ENCODE results near the gene TBC1D19. TPM values are rescaled to one million over a fixed set of nuclear protein-coding genes. Genes with fewer than 3 reads are reported as not detected.

TBC1D19 gene
- total RNA-seq, 1 experiment from 2014 or later: 19.1 TPM

DNA sequence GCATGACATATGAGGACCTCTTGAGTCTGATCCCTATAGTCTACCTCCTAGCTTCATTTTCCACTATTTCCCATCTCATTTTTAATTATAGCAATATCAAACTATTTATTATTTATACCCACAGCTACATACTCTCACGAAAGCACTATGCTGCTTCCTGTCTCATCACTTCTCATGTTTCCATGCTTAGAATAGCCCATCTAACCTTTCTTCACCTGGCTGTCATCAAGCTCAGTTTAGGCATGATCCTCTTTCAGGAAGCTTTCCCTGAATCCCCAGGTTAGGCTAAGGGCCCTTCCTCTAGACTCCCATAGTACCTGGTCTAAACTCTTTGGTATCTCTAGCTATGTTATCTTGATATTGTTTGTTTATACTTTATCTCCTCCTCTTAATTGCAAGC, 137.8 kb downstream of the TBC1D19 start:
- Mint-ChIP-seq H3K36me3 (ENCODE audit: insufficient read depth, unreplicated experiment) (no peaks in the 10 kb centered on the region), H3K27ac (ENCODE audit: unreplicated experiment) (no peak overlapping the region), H3K27me3 (ENCODE audit: insufficient read depth, unreplicated experiment) (no peaks in the 10 kb centered on the region), H3K4me1 (ENCODE audit: low read depth, unreplicated experiment) (no peaks in the 10 kb centered on the region), H3K9me3 (ENCODE audit: unreplicated experiment) (no peaks in the 10 kb centered on the region), H3K4me3 (ENCODE audit: unreplicated experiment) (no peak overlapping the region)
- Histone ChIP-seq H3K36me3 (ENCODE audit: control insufficient read depth, insufficient read depth, low read length) (no peaks in the 10 kb centered on the region), H3K4me1 (no peaks in the 10 kb centered on the region), H3K4me3 (ENCODE audit: low read depth, low read length) (no peak overlapping the region), H3K9me3 (no peaks in the 10 kb centered on the region), H3K27me3 (replicated peaks; ENCODE audit: control insufficient read depth, insufficient read depth, low read length) (no peaks in the 10 kb centered on the region)
- DNase-seq: no peak
- ChIA-PET CTCF (interaction anchor here (0.6 to 1.0 kb wide), 3 partner anchors 10 to 394 kb away, joined by 3 to 4 read pairs (median 3); no protein-coding TSS in a partner anchor), POLR2A (no interaction called here)
- TF ChIP-seq CTCF (IDR thresholded peaks at IDR 0.05; ENCODE audit: insufficient read depth in 1 of 2, low read depth in 1 of 2, low read length in 1 of 2, severe bottlenecking in 1 of 2, unreplicated experiment in 1 of 2): no peak
- no TSS peak for BruUV-seq (replicated peaks)
- intact Hi-C loops (cut with micrococcal nuclease; ENCODE audit: unreplicated experiment): loop anchor here (2.0 to 10.0 kb wide), 5 partner anchors 73 to 389 kb away; partner anchors contain the start of gene TBC1D19

DNA sequence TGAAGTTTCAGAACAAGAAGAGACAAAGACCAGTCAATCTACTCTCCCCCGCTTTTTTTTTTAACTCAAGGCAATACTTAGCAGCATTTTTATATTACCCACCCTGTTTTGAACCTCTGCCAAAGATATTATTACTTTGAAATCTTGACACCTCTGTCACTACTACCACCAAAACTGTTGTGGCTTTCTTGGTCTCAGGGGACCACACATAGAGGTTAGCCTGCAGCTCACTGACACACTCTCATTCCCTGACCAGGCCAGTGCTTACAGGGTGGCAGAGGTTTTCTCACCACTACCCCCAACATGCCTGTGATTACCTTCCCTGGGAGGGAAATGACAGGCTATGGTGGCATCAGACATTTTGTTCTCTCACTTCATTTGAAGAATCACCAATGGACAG, 139.3 kb downstream of the TBC1D19 start:
- Mint-ChIP-seq H3K4me3 (ENCODE audit: unreplicated experiment) (no peak overlapping the region), H3K9me3 (ENCODE audit: unreplicated experiment) (no peaks in the 10 kb centered on the region), H3K4me1 (ENCODE audit: low read depth, unreplicated experiment) (no peaks in the 10 kb centered on the region), H3K27ac (ENCODE audit: unreplicated experiment) (no peak overlapping the region), H3K36me3 (ENCODE audit: insufficient read depth, unreplicated experiment) (no peaks in the 10 kb centered on the region), H3K27me3 (ENCODE audit: insufficient read depth, unreplicated experiment) (no peaks in the 10 kb centered on the region)
- TF ChIP-seq CTCF (IDR thresholded peaks at IDR 0.05; ENCODE audit: insufficient read depth in 1 of 2, low read depth in 1 of 2, low read length in 1 of 2, severe bottlenecking in 1 of 2, unreplicated experiment in 1 of 2): no peak
- no TSS peak for BruUV-seq (replicated peaks)
- ChIA-PET POLR2A (no interaction called here), CTCF (no interaction called here)
- Histone ChIP-seq H3K36me3 (ENCODE audit: control insufficient read depth, insufficient read depth, low read length) (no peaks in the 10 kb centered on the region), H3K9me3 (no peaks in the 10 kb centered on the region), H3K4me3 (ENCODE audit: low read depth, low read length) (no peak overlapping the region), H3K27me3 (replicated peaks; ENCODE audit: control insufficient read depth, insufficient read depth, low read length) (no peaks in the 10 kb centered on the region), H3K4me1 (peaks cover under 1% of the 10 kb centered on the region; the same call in 1 of the 2 replicates)
- DNase-seq: no peak
- intact Hi-C loops (cut with micrococcal nuclease; ENCODE audit: unreplicated experiment): loop anchor here (5.0 to 10.0 kb wide), 4 partner anchors 138 to 391 kb away; partner anchors contain the start of gene TBC1D19

DNA sequence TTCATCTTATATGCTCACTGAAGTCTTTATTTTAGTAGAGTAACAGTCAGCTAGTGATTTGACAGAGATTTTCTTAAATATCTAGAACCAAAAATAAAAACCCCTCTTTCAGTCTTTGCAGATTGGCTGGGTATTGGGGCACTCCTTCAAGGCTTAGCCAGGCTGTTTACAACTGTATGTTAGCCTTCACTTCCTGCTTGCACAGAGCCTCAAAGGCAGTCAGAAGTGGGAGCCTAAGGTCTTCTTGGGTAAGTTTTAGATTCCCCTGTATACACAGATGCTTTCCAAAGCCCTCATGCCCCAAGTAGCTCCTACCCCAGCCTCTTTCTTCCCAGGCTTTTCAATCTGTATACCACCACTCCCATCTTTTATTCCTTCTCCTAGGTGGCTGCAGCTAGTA, 140.7 kb downstream of the TBC1D19 start:
- Histone ChIP-seq H3K9me3 (no peaks in the 10 kb centered on the region), H3K4me1 (peaks cover 13% of the 10 kb centered on the region), H3K36me3 (ENCODE audit: control insufficient read depth, insufficient read depth, low read length) (no peaks in the 10 kb centered on the region), H3K27me3 (replicated peaks; ENCODE audit: control insufficient read depth, insufficient read depth, low read length) (no peaks in the 10 kb centered on the region), H3K4me3 (ENCODE audit: low read depth, low read length) (no peak overlapping the region)
- no TSS peak for BruUV-seq (replicated peaks)
- H3K4me1 Mint-ChIP-seq (ENCODE audit: low read depth, unreplicated experiment): peaks cover 6% of the 10 kb centered on the region
- no peaks in the 10 kb centered on the region for H3K9me3 Mint-ChIP-seq (ENCODE audit: unreplicated experiment)
- no peak for DNase-seq
- H3K36me3 Mint-ChIP-seq (ENCODE audit: insufficient read depth, unreplicated experiment): no peaks in the 10 kb centered on the region
- TF ChIP-seq CTCF (IDR thresholded peaks at IDR 0.05; ENCODE audit: insufficient read depth in 1 of 2, low read depth in 1 of 2, low read length in 1 of 2, severe bottlenecking in 1 of 2, unreplicated experiment in 1 of 2): no peak
- H3K4me3 Mint-ChIP-seq (ENCODE audit: unreplicated experiment): no peak overlapping the region
- ChIA-PET POLR2A (no interaction called here), CTCF (no interaction called here)
- intact Hi-C loops (cut with micrococcal nuclease; ENCODE audit: unreplicated experiment): loop anchor here (5.0 to 10.0 kb wide), 4 partner anchors 140 to 392 kb away; partner anchors contain the start of gene TBC1D19
- H3K27ac Mint-ChIP-seq (ENCODE audit: unreplicated experiment): no peak overlapping the region
- no peaks in the 10 kb centered on the region for H3K27me3 Mint-ChIP-seq (ENCODE audit: insufficient read depth, unreplicated experiment)

All from Caco-2 (cell line).